Endothelial cell of umbilical vein (primary cell): ENCODE results near the gene FLRT1. TPM values are rescaled to one million over a fixed set of nuclear protein-coding genes. Genes with fewer than 3 reads are reported as not detected.

Experiments used
- BruUV-seq: library from RNA; stranded (reverse); fragments of 400-500 nt; replicated peaks from 2 replicates; lab custom pipeline; 2021; lab: Mats Ljungman, UMichigan
- CTCF ChIA-PET: fragments of 300-600, 350-600 bp; sonication (Branson Sonifier 250); formaldehyde crosslinking; loops from one replicate; lab custom pipeline; 2021; ENCODE audit warnings: antibody characterized with exemption, inconsistent platforms; lab: Charles Lee
- POLR2A ChIA-PET: fragments of 300-600, 350-600 bp; sonication (Branson Sonifier 250); formaldehyde crosslinking; loops from one replicate; lab custom pipeline; 2021; ENCODE audit warnings: antibody characterized with exemption, inconsistent platforms; lab: Charles Lee
- DNase-seq: peaks from one replicate; pipeline ENCODE4 v3.0.0-alpha.2; 2011; ENCODE audit warnings: low read depth, low spot score
- FAIRE-seq: peaks from 2 replicates; lab custom pipeline; 2011; peaks lifted over from hg19 to GRCh38; lab: Jason Lieb, UNC
- H2AFZ ChIP-seq: 2 replicates; pipeline ENCODE4 v1.6.0; 2012; ENCODE audit warnings: low read depth, low read length, control low read depth, inconsistent platforms
- H3K27ac ChIP-seq: 2 replicates; pipeline ENCODE4 v1.5.1; 2011; ENCODE audit warnings: low read depth, mild to moderate bottlenecking, control low read depth, low read length, moderate library complexity; ENCODE audit not compliant: insufficient read depth
- H3K27me3 ChIP-seq, 2 experiments: 2 replicates each; pipeline versions ENCODE4 v1.6.0 to v1.6.1; 2011; ENCODE audit warnings: low read length in 2 of 2, mixed read lengths in 1 of 2; ENCODE audit not compliant: control insufficient read depth in 2 of 2, insufficient read depth in 2 of 2
- H3K36me3 ChIP-seq, 2 experiments: 2 replicates in 1 of 2; 3 replicates in 1 of 2; pipeline ENCODE4 v1.5.1; 2011; ENCODE audit warnings: low read length in 2 of 2, mild to moderate bottlenecking in 1 of 2, moderate library complexity in 1 of 2; ENCODE audit not compliant: control insufficient read depth in 2 of 2, insufficient read depth in 2 of 2; ENCODE audit errors: extremely low read depth in 1 of 2
- H3K4me1 ChIP-seq: 3 replicates; pipeline ENCODE4 v1.5.1; 2011; ENCODE audit warnings: mild to moderate bottlenecking, low read length; ENCODE audit not compliant: control insufficient read depth, insufficient read depth; ENCODE audit errors: extremely low read depth
- H3K4me2 ChIP-seq: 2 replicates; pipeline ENCODE4 v1.6.1; 2011; ENCODE audit warnings: low read length, control low read depth, mixed read lengths; ENCODE audit not compliant: insufficient read depth
- H3K4me3 ChIP-seq, 3 experiments: fragments of 200-600 bp in 1 of 3; sonication (generic), shearing (Covaris generic) in 1 of 3; replicated peaks in 1 of 3; 2 replicates each; pipeline ENCODE4 v1.5.1; 2011 to 2016; ENCODE audit warnings: control low read depth in 3 of 3, low read length in 3 of 3, mild to moderate bottlenecking in 2 of 3, inconsistent platforms in 1 of 3, low read depth in 1 of 3, moderate library complexity in 1 of 3; ENCODE audit not compliant: insufficient read depth in 1 of 3
- H3K79me2 ChIP-seq: 2 replicates; pipeline ENCODE4 v1.6.0; 2012; ENCODE audit warnings: low read length, inconsistent platforms; ENCODE audit not compliant: control insufficient read depth, insufficient read depth
- H3K9ac ChIP-seq: replicated peaks from 2 replicates; pipeline ENCODE3; 2011; ENCODE audit warnings: low read length, control low read depth; ENCODE audit not compliant: insufficient read depth; ENCODE audit errors: extremely low read depth
- H3K9me1 ChIP-seq: replicated peaks from 3 replicates; pipeline ENCODE4 v1.6.0; 2011; ENCODE audit warnings: mild to moderate bottlenecking, low read length; ENCODE audit not compliant: control insufficient read depth, insufficient read depth; ENCODE audit errors: extremely low read depth
- H3K9me3 ChIP-seq: replicated peaks from 2 replicates; pipeline ENCODE4 v1.5.1; 2012; ENCODE audit warnings: low read length, inconsistent platforms; ENCODE audit not compliant: control insufficient read depth, insufficient read depth
- H4K20me1 ChIP-seq: replicated peaks from 2 replicates; pipeline ENCODE3; 2011; ENCODE audit warnings: mild to moderate bottlenecking, low read length; ENCODE audit not compliant: control insufficient read depth, insufficient read depth; ENCODE audit errors: extremely low read depth
- EZH2 ChIP-seq: IDR thresholded peaks from 2 replicates; pipeline ENCODE4 v1.6.1; 2012; ENCODE audit warnings: borderline replicate concordance, low read depth, mild to moderate bottlenecking, moderate library complexity, low read length, inconsistent platforms; ENCODE audit not compliant: severe bottlenecking
- FOS ChIP-seq: IDR thresholded peaks from 2 replicates; pipeline ENCODE4 v1.6.1; 2011; ENCODE audit warnings: mild to moderate bottlenecking, low read length, moderate library complexity, borderline replicate concordance; ENCODE audit not compliant: insufficient read depth
- GATA2 ChIP-seq: IDR thresholded peaks from 2 replicates; pipeline ENCODE4 v1.7.0; 2011; ENCODE audit warnings: low read depth, mild to moderate bottlenecking, moderate library complexity, mixed read lengths, low read length; ENCODE audit not compliant: insufficient read length, insufficient read depth
- JUN ChIP-seq: IDR thresholded peaks from 2 replicates; pipeline ENCODE4 v1.6.1; 2011; ENCODE audit warnings: borderline replicate concordance, low read depth; ENCODE audit not compliant: insufficient read length, insufficient read depth
- MYC ChIP-seq: IDR thresholded peaks from one replicate; pipeline ENCODE4 v1.6.1; 2011; ENCODE audit warnings: mild to moderate bottlenecking, low read depth, low read length
- POLR2A ChIP-seq: IDR thresholded peaks from 2 replicates; pipeline ENCODE4 v1.6.1; 2012; ENCODE audit warnings: low read depth, mild to moderate bottlenecking, control low read depth, low read length
- POLR2AphosphoS5 ChIP-seq: IDR thresholded peaks from 2 replicates; pipeline ENCODE4 v1.6.1; 2012; ENCODE audit warnings: low read depth, mild to moderate bottlenecking, control low read depth, low read length, moderate library complexity; ENCODE audit not compliant: insufficient read depth
- dilution Hi-C: fragments of 300-500 bp; cut with MboI; formaldehyde crosslinking; loops from one replicate; pipeline ENCODE4 v1.15.0; 2019; ENCODE audit warnings: low sequenced_read_pairs; ENCODE audit not compliant: extremely low pct_ligation_motif_present
- intact Hi-C: fragments of 100-400 bp; cut with micrococcal nuclease; formaldehyde crosslinking; loops from one replicate; pipeline ENCODE4 v1.10.0; 2022
- polyA plus RNA-seq, 4 experiments: library from polyadenylated mRNA; depleted of rRNA in 3 of 4; stranded (reverse) in 3 of 4; unstranded in 1 of 4; fragments of >200 nt; gene quantifications; 2 replicates each; pipeline versions ENCODE4 v1.2.1 to v1.2.3, GENCODE V29; 2011 to 2012; ENCODE audit warnings: missing spikeins in 1 of 4
- total RNA-seq: library from RNA; stranded (reverse); gene quantifications from 2 replicates; pipeline ENCODE4 v1.2.3, GENCODE V29; 2021
- TF ChIP-seq, protein P1 (sequence below), 2 donors: IDR thresholded peaks; 1 replicate in 1 of 2; 2 replicates in 1 of 2; pipeline ENCODE4 v1.5.1; 2011; ENCODE audit warnings: low read length in 2 of 2, mild to moderate bottlenecking in 2 of 2, moderate library complexity in 2 of 2, control low read depth in 1 of 2, inconsistent platforms in 1 of 2, low read depth in 1 of 2; ENCODE audit not compliant: insufficient read depth in 1 of 2; ENCODE audit errors: extremely low read depth in 1 of 2
- TF ChIP-seq, protein P2 (sequence below): IDR thresholded peaks from 2 replicates; pipeline ENCODE4 v1.6.1; 2011; ENCODE audit not compliant: insufficient read depth, insufficient read length

FLRT1 gene
- total and polyA plus RNA-seq, 2 donors (not counting 3 experiments of a cell fraction or from before 2014, with no cell fraction given), result not detected

DNA sequence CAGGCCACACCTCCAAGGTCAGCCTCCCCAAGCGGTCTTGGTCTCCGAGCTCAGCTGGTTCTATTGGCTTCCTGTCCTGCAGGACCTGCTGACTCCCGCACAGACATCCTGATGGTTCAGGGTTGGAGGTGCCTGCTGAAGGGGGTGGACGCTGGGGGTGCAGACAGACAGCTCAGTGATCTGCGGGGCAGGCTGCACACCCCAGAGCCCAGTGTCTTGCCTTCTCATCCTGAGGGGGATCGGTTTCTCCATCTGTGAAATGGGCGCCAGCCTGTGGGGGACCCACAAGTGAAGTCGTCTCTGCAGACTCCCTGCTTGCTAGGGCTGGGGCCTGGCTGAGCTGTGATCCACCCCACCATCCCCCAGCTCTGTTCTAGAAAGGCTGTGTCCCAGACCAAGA is 13.8 kb downstream of the FLRT1 start:
- BruUV-seq, result no TSS peak
- no peak for DNase-seq
- Histone ChIP-seq H3K4me3 (no peak overlapping the region), H3K4me1 (no peaks in the 10 kb centered on the region), H3K9me1 (no peaks in the 10 kb centered on the region), H3K36me3 (no peaks in the 10 kb centered on the region), H2AFZ (no peak overlapping the region), H4K20me1 (no peaks in the 10 kb centered on the region), H3K9ac (no peak overlapping the region), H3K27me3 (no peaks in the 10 kb centered on the region), H3K4me2 (no peak overlapping the region), H3K79me2 (no peaks in the 10 kb centered on the region), H3K27ac (no peak overlapping the region), H3K9me3 (no peaks in the 10 kb centered on the region)
- CTCF ChIA-PET, result no interaction called here
- TF ChIP-seq EZH2 (no peak), JUN (no peak), MYC (no peak), POLR2AphosphoS5 (no peak), POLR2A (no peak), GATA2 (no peak), FOS (no peak)
- TF ChIP-seq, protein P1, sequence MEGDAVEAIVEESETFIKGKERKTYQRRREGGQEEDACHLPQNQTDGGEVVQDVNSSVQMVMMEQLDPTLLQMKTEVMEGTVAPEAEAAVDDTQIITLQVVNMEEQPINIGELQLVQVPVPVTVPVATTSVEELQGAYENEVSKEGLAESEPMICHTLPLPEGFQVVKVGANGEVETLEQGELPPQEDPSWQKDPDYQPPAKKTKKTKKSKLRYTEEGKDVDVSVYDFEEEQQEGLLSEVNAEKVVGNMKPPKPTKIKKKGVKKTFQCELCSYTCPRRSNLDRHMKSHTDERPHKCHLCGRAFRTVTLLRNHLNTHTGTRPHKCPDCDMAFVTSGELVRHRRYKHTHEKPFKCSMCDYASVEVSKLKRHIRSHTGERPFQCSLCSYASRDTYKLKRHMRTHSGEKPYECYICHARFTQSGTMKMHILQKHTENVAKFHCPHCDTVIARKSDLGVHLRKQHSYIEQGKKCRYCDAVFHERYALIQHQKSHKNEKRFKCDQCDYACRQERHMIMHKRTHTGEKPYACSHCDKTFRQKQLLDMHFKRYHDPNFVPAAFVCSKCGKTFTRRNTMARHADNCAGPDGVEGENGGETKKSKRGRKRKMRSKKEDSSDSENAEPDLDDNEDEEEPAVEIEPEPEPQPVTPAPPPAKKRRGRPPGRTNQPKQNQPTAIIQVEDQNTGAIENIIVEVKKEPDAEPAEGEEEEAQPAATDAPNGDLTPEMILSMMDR (IDR thresholded peaks at IDR 0.05; ENCODE audit: extremely low read depth in 1 of 2, insufficient read depth in 1 of 2, low read depth in 1 of 2, low read length in 2 of 2), result no peak
- TF ChIP-seq, protein P2, sequence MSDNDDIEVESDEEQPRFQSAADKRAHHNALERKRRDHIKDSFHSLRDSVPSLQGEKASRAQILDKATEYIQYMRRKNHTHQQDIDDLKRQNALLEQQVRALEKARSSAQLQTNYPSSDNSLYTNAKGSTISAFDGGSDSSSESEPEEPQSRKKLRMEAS, result no peak
- FAIRE-seq, result no peak
- intact Hi-C loops, result no loop called here
- dilution Hi-C loops, result no loop called here
- POLR2A ChIA-PET, result no interaction called here
